Stimulated activated CD4-positive, alpha-beta T cell treated with anti-CD3 and anti-CD28 coated beads, Interleukin-12 subunit alpha, Interleukin-12 subunit beta, amount 100 ng/mL, for 48 hours (primary cell): ENCODE data around the gene MAP2.

ENCODE experiments used
- DNase-seq, 3 donors: peaks; one replicate each; pipeline ENCODE4 v3.0.0-alpha.2; 2020; ENCODE audit warnings: low read depth in 2 of 3, low spot score in 1 of 3

The MAP2 gene

GRCh38 chr2:209696836-209697711, 273.2 kb downstream of the MAP2 start:
- DNase-seq, result no peak

GRCh38 chr2:209702775-209703174, 278.9 kb downstream of the MAP2 start:
- DNase-seq, result no peak

GRCh38 chr2:209713219-209713618, 289.4 kb downstream of the MAP2 start:
- no peak for DNase-seq

GRCh38 chr2:209719034-209719433, 295.2 kb downstream of the MAP2 start:
- DNase-seq, result no peak

GRCh38 chr2:209721497-209721896, 297.6 kb downstream of the MAP2 start:
- DNase-seq, result no peak

GRCh38 chr2:209726311-209726710, 302.5 kb downstream of the MAP2 start:
- no peak for DNase-seq

GRCh38 chr2:209727077-209727476, 303.2 kb downstream of the MAP2 start:
- no peak for DNase-seq

GRCh38 chr2:209734805-209735204, 311.0 kb downstream of the MAP2 start:
- no peak for DNase-seq

GRCh38 chr2:209741953-209742352, 318.1 kb downstream of the MAP2 start:
- no peak for DNase-seq

- DNase-seq, result no peak
Measured at GRCh38 chr2:209753020-209753419, 329.2 kb downstream of the MAP2 start.

- DNase-seq, result no peak
Measured at GRCh38 chr2:209757163-209757562, 333.3 kb downstream of the MAP2 start.

GRCh38 chr2:209761566-209761965, 337.7 kb downstream of the MAP2 start:
- no peak for DNase-seq

- DNase-seq, result no peak
Measured at GRCh38 chr2:209762563-209762962, 338.7 kb downstream of the MAP2 start.

GRCh38 chr2:209763106-209763505, 339.3 kb downstream of the MAP2 start:
- DNase-seq, result no peak

- no peak for DNase-seq
Measured at GRCh38 chr2:209766613-209767012, 342.8 kb downstream of the MAP2 start.

- no peak for DNase-seq
Measured at GRCh38 chr2:209767316-209767715, 343.5 kb downstream of the MAP2 start.

- DNase-seq, result no peak
Measured at GRCh38 chr2:209768557-209768956, 344.7 kb downstream of the MAP2 start.

- DNase-seq, result peak in 2 of 3 donors; percentile 6 to 16
Measured at GRCh38 chr2:209771474-209772289, 347.8 kb downstream of the MAP2 start, which contains the start of gene UNC80. Gene UNC80, plus strand, starts transcription at chr2:209771832. Its CDS starts 241 bp downstream, at chr2:209772073.

GRCh38 chr2:209772290-209772685, 348.4 kb downstream of the MAP2 start:
- no peak for DNase-seq

- no peak for DNase-seq
Measured at GRCh38 chr2:209773377-209773776, 349.5 kb downstream of the MAP2 start.
